Kidney epithelial cell (primary cell): ENCODE results near the gene EDEM1. TPM values are rescaled to one million over a fixed set of nuclear protein-coding genes. Genes with fewer than 3 reads are reported as not detected.

ENCODE experiments used
- DNase-seq: peaks from one replicate; pipeline ENCODE4 v3.0.0-alpha.2; 2010; ENCODE audit warnings: low read depth
- H3K27me3 ChIP-seq: 2 replicates; pipeline ENCODE4 v1.6.0; 2011; ENCODE audit warnings: low read length; ENCODE audit not compliant: control insufficient read depth, insufficient read depth
- H3K36me3 ChIP-seq: 2 replicates; pipeline ENCODE4 v1.5.1; 2011; ENCODE audit warnings: low read length; ENCODE audit not compliant: control insufficient read depth, insufficient read depth
- H3K4me3 ChIP-seq: 2 replicates; pipeline ENCODE4 v1.5.1; 2011; ENCODE audit warnings: low read depth, mild to moderate bottlenecking, control low read depth, low read length
- total RNA-seq: library from RNA; depleted of rRNA; stranded (reverse); fragments of >200 nt; gene quantifications from 2 replicates; pipeline ENCODE4 v1.2.3, GENCODE V29; 2015
- TF ChIP-seq, protein P1 (sequence below): IDR thresholded peaks from 2 replicates; pipeline ENCODE4 v1.5.1; 2011; ENCODE audit warnings: mild to moderate bottlenecking, moderate library complexity, low read length, control low read depth, inconsistent platforms; ENCODE audit not compliant: insufficient read depth, poor library complexity, severe bottlenecking

EDEM1 gene
- total RNA-seq, 1 donor from 2014 or later: 56.9 TPM

DNA sequence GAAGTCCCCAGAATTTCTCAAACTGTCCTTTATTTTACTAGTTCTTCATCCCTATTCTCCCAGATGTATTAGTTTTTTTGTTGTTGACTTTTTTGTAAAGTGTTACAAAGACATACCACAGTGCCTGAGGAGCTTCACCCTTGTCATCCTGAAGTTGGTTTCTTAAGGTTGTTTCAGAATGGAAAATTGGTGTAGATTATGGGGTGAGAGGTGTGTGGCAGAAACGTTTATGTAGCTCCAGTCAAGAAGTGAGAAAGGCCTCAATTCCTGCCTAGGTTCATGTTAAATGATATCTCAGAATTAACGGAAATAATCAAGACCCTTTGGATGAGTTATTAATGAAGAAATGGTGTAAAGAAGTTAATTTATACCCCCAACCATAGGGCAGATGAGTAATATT lies 6.8 kb downstream of the EDEM1 start:
- DNase-seq: no peak
- TF ChIP-seq, protein P1, sequence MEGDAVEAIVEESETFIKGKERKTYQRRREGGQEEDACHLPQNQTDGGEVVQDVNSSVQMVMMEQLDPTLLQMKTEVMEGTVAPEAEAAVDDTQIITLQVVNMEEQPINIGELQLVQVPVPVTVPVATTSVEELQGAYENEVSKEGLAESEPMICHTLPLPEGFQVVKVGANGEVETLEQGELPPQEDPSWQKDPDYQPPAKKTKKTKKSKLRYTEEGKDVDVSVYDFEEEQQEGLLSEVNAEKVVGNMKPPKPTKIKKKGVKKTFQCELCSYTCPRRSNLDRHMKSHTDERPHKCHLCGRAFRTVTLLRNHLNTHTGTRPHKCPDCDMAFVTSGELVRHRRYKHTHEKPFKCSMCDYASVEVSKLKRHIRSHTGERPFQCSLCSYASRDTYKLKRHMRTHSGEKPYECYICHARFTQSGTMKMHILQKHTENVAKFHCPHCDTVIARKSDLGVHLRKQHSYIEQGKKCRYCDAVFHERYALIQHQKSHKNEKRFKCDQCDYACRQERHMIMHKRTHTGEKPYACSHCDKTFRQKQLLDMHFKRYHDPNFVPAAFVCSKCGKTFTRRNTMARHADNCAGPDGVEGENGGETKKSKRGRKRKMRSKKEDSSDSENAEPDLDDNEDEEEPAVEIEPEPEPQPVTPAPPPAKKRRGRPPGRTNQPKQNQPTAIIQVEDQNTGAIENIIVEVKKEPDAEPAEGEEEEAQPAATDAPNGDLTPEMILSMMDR: no peak
- no peak overlapping the region for H3K4me3 ChIP-seq

GRCh38 chr3:5194801-5195509 lies 7.4 kb downstream of the EDEM1 start:
- TF ChIP-seq, protein P1: no peak
- no peaks in the 10 kb centered on the region for H3K27me3 ChIP-seq
- H3K36me3 ChIP-seq: no peaks in the 10 kb centered on the region
- DNase-seq: peak; percentile 82
- no peak overlapping the region for H3K4me3 ChIP-seq

More for the DNA sequence above, 6.8 kb downstream of the EDEM1 start:
- no peaks in the 10 kb centered on the region for H3K36me3 ChIP-seq
- no peaks in the 10 kb centered on the region for H3K27me3 ChIP-seq

GRCh38 chr3:5195605-5196004 lies 8.1 kb downstream of the EDEM1 start:
- peak; percentile 25 for DNase-seq

DNA sequence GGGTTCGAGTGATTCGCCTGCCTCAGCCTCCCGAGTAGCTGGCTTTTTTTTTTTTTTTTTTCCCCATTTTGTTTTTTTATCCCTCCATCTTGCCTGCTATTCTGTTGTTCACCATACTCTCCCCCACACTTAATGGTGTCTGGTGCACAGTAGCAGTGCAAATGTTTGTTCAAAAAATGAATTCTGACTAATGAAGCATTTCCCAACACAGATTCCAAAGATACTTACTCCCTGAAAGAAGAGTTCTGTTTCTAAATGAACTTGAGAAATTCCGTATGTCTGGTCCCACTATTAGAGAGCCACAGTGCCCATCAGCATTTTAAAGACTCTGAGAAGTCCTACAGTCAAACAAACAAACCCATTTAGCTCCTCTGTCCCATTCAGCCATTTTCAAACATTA lies 9.5 kb downstream of the EDEM1 start:
- TF ChIP-seq, protein P1: no peak
- H3K36me3 ChIP-seq: peaks cover 1% of the 10 kb centered on the region
- no peak overlapping the region for H3K4me3 ChIP-seq
- no peak for DNase-seq
- H3K27me3 ChIP-seq: no peaks in the 10 kb centered on the region

More at GRCh38 chr3:5195605-5196004, 8.1 kb downstream of the EDEM1 start:
- Histone ChIP-seq H3K36me3 (no peaks in the 10 kb centered on the region), H3K27me3 (no peaks in the 10 kb centered on the region), H3K4me3 (no peak overlapping the region)
- TF ChIP-seq, protein P1: no peak

DNA sequence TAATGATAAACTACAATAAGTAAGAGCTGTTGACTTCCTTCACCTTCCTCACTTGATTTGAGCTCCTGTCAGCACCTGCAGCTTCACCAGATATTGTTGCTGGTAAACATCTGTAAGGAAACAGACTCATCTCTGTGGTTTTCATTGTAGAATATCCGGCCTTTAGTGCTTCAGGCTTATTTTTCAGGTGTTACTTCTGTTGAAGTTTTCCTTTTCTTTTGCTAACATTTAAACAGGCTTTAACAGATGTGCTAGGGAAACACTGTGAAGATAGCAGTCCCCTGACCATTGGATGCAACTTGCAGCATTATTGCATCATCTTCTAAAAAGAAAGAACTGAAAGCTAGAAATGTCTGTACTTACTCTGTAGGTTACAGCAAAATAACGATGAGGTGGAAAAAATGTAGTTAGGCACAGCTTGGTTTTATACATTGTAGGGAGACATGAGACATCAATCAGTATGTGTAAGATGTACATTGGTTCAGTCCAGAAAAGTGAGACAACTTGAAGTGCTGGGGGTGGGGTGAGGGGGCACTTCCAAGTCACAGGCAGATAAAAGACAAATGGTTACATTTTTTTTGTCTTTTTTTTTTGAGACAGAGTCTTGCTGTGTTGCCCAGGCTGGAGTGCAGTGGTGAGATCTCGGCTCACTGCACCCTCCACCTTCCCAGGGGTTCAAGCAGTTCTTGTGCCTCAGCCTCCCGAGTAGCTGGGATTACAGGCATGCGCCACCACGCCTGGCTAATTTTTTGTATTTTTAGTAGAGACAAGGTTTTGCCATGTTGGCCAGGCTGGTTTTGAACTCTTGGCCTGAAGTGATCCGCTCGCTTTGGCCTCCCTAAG lies 10.2 kb downstream of the EDEM1 start:
- TF ChIP-seq, protein P1: no peak
- Histone ChIP-seq H3K36me3 (peaks cover 1% of the 10 kb centered on the region), H3K4me3 (no peak overlapping the region), H3K27me3 (no peaks in the 10 kb centered on the region)
- DNase-seq: no peak

DNA sequence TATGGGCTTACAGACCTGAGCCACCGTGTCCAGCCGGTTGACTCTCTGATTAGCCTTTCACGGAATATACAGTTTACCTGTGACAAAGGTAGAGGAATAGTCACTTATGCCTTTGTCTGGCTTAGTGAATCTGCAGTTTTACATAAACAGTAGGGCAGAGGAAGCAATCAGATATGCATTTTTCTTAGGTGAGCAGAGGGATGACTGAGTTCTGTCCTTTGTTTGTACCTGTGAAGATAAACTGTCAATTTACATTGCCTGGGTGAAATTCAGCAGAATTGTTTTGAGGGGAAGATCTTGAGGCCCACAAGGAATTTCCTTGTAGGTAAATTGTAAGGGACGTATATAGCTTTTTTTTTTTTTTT lies 10.8 kb downstream of the EDEM1 start:
- no peaks in the 10 kb centered on the region for H3K27me3 ChIP-seq
- DNase-seq: no peak
- H3K4me3 ChIP-seq: no peak overlapping the region
- peaks cover 3% of the 10 kb centered on the region for H3K36me3 ChIP-seq
- TF ChIP-seq, protein P1: no peak
